GM23338 (cell line): Measurements from ENCODE around the gene SFPQ.

Experiments
- CTCF ChIP-seq, 2 experiments: fragments of 200-600 bp in 1 of 2; sonication (generic) in 1 of 2; conservative IDR thresholded peaks; 2 replicates each; pipeline versions ENCODE4 v1.5.1 to v1.6.1; 2016 to 2017; ENCODE audit warnings: antibody characterized with exemption in 2 of 2, low read depth in 2 of 2, mild to moderate bottlenecking in 2 of 2, moderate library complexity in 1 of 2
- ETS1 ChIP-seq: IDR thresholded peaks from 2 replicates; pipeline ENCODE4 v1.6.1; 2016; ENCODE audit warnings: antibody characterized with exemption
- EZH2 ChIP-seq: fragments of 200-600 bp; sonication (generic); IDR thresholded peaks from one replicate; pipeline ENCODE4 v1.8.0; 2017; ENCODE audit warnings: antibody characterized with exemption, mild to moderate bottlenecking, low read depth; ENCODE audit not compliant: unreplicated experiment
- EZH2phosphoT487 ChIP-seq: fragments of 200-600 bp; sonication (generic); IDR thresholded peaks from one replicate; pipeline ENCODE4 v1.8.1; 2018; ENCODE audit warnings: antibody characterized with exemption; ENCODE audit not compliant: unreplicated experiment
- JUNB ChIP-seq: IDR thresholded peaks from one replicate; pipeline ENCODE4 v1.6.1; 2016; ENCODE audit warnings: antibody characterized with exemption; ENCODE audit not compliant: unreplicated experiment
- NANOG ChIP-seq: IDR thresholded peaks from 2 replicates; pipeline ENCODE4 v1.6.1; 2016; ENCODE audit warnings: antibody characterized with exemption, borderline replicate concordance
- POLR2AphosphoS5 ChIP-seq: IDR thresholded peaks from 2 replicates; pipeline ENCODE4 v1.6.1; 2016; ENCODE audit warnings: antibody characterized with exemption, low read depth
- REST ChIP-seq: IDR thresholded peaks from one replicate; pipeline ENCODE4 v1.6.1; 2018; ENCODE audit warnings: antibody characterized with exemption; ENCODE audit not compliant: unreplicated experiment
- ZNF114 ChIP-seq: fragments of 250-450 bp; sonication (Bioruptor Pico); IDR thresholded peaks from 2 replicates; pipeline ENCODE4 v1.5.0; 2020; ENCODE audit warnings: mild to moderate bottlenecking, moderate library complexity

GRCh38 chr1:35210321-35211119, 17.6 kb upstream of the SFPQ start:
- TF ChIP-seq CTCF (conservative IDR thresholded peaks at IDR 0.05; ENCODE audit: low read depth in 2 of 2) (no peak), EZH2 (no peak), JUNB (no peak), NANOG (no peak), REST (no peak), ZNF114 (CRISPR knock-in tag) (no peak), POLR2AphosphoS5 (no peak), ETS1 (no peak), EZH2phosphoT487 (no peak)
